K562 (cell line): ENCODE measurements around the gene SCARF2. TPM values are rescaled to one million over a fixed set of nuclear protein-coding genes. Genes with fewer than 3 reads are reported as not detected.

ENCODE experiments used
- ATAC-seq: fragments of 200-7000 bp; cut with Tn5 transposase; 3 replicates; pipeline ENCODE4 v1.9.1; 2020; ENCODE audit warnings: moderate library complexity
- BruUV-seq: library from RNA; stranded (reverse); fragments of 400-500 nt; replicated peaks from 2 replicates; lab custom pipeline; 2021; lab: Mats Ljungman, UMichigan
- CTCF ChIA-PET: fragments of 300-600 bp; formaldehyde crosslinking; extraction: SDS; loops from one replicate; lab custom pipeline; 2021; ENCODE audit warnings: low intra/inter-chr PET ratio; lab: Yijun Ruan, JAX
- POLR2A ChIA-PET: fragments of 300-600, 350-650 bp; sonication (Branson Sonifier 250); formaldehyde crosslinking; extraction: SDS; loops from one replicate; lab custom pipeline; 2021; ENCODE audit warnings: antibody characterized with exemption, inconsistent platforms; lab: Yijun Ruan, JAX
- DNase-seq, 4 experiments: peaks; one replicate each; pipeline versions ENCODE4 v3.0.0 to v3.0.0-alpha.2; 2011 to 2018; ENCODE audit warnings: low spot score in 3 of 4, mixed read lengths in 3 of 4; ENCODE audit errors: extremely low read depth in 1 of 4
- FAIRE-seq: peaks from 2 replicates; lab custom pipeline; 2011; peaks lifted over from hg19 to GRCh38; lab: Jason Lieb, UNC
- H2AFZ ChIP-seq: 2 replicates; pipeline ENCODE4 v1.6.0; 2011; ENCODE audit warnings: low read depth, low read length, control low read depth, inconsistent platforms
- H3K27ac ChIP-seq: fragments of 200-600 bp; 3 replicates; pipeline ENCODE4 v1.8.0; 2011; ENCODE audit warnings: low read depth, mild to moderate bottlenecking, control low read depth, inconsistent platforms, low read length, moderate library complexity, mixed read lengths; ENCODE audit errors: extremely low read depth
- H3K27me3 ChIP-seq, 2 experiments: fragments of 300-600 bp in 1 of 2; 2 replicates in 1 of 2; 3 replicates in 1 of 2; pipeline versions ENCODE4 v1.6.0 to v1.8.0; 2011; ENCODE audit warnings: inconsistent platforms in 2 of 2, low read length in 2 of 2, mild to moderate bottlenecking in 1 of 2, mixed read lengths in 1 of 2, moderate library complexity in 1 of 2; ENCODE audit not compliant: control insufficient read depth in 2 of 2, insufficient read depth in 2 of 2
- H3K36me3 ChIP-seq: fragments of 300-600 bp; 3 replicates; pipeline ENCODE4 v1.8.0; 2011; ENCODE audit warnings: mild to moderate bottlenecking, low read length, inconsistent platforms; ENCODE audit not compliant: control insufficient read depth, insufficient read depth
- H3K4me1 ChIP-seq, 2 experiments: fragments of 200-600 bp in 1 of 2; replicated peaks in 1 of 2; 2 replicates in 1 of 2; 3 replicates in 1 of 2; pipeline versions ENCODE4 v1.5.1 to v1.8.0; 2011; ENCODE audit warnings: inconsistent platforms in 2 of 2, low read length in 2 of 2, mild to moderate bottlenecking in 1 of 2, mixed read lengths in 1 of 2, moderate library complexity in 1 of 2; ENCODE audit not compliant: control insufficient read depth in 2 of 2, insufficient read depth in 2 of 2
- H3K4me2 ChIP-seq: 2 replicates; pipeline ENCODE4 v1.6.1; 2011; ENCODE audit warnings: low read length, control low read depth, inconsistent platforms, mixed read lengths; ENCODE audit not compliant: insufficient read depth
- H3K4me3 ChIP-seq: fragments of 200-600 bp; sonication (generic), shearing (Covaris generic); 2 replicates; pipeline ENCODE4 v1.5.1; 2016; ENCODE audit warnings: control low read depth, inconsistent platforms
- H3K79me2 ChIP-seq: fragments of 200-600 bp; 3 replicates; pipeline ENCODE4 v1.8.0; 2011; ENCODE audit warnings: low read length, inconsistent platforms; ENCODE audit not compliant: control insufficient read depth, insufficient read depth
- H3K9ac ChIP-seq, 2 experiments: 2 replicates each; pipeline versions ENCODE4 v1.6.0 to v1.6.1; 2011; ENCODE audit warnings: low read depth in 2 of 2, low read length in 2 of 2, control low read depth in 1 of 2, inconsistent platforms in 1 of 2, mild to moderate bottlenecking in 1 of 2, mixed read lengths in 1 of 2; ENCODE audit not compliant: insufficient read depth in 1 of 2
- H3K9me1 ChIP-seq: one replicate; pipeline ENCODE4 v1.6.0; 2011; ENCODE audit warnings: inconsistent platforms, mild to moderate bottlenecking, low read length, moderate library complexity; ENCODE audit not compliant: control insufficient read depth, insufficient read depth
- H3K9me3 ChIP-seq: replicated peaks from 2 replicates; pipeline ENCODE4 v1.5.1; 2011; ENCODE audit warnings: low read depth, low read length, inconsistent platforms; ENCODE audit not compliant: control insufficient read depth, insufficient read depth
- H4K20me1 ChIP-seq: replicated peaks from 2 replicates; pipeline ENCODE4 v1.6.1; 2011; ENCODE audit warnings: low read length, inconsistent platforms, mixed read lengths; ENCODE audit not compliant: control insufficient read depth, insufficient read depth
- HDAC6 ChIP-seq: IDR thresholded peaks from 2 replicates; pipeline ENCODE4 v1.6.1; 2012; ENCODE audit warnings: low read depth, mild to moderate bottlenecking, control low read depth, inconsistent platforms, low read length, moderate library complexity
- MYC ChIP-seq, 2 experiments: fragments of 250-450 bp in 1 of 2; sonication (Bioruptor Pico) in 1 of 2; IDR thresholded peaks; 2 replicates each; pipeline versions ENCODE4 v1.5.1 to v1.6.1; 2012 to 2021; ENCODE audit warnings: low read depth in 2 of 2, borderline replicate concordance in 1 of 2, improper control_type of control experiment in 1 of 2, low read length in 1 of 2, mild to moderate bottlenecking in 1 of 2, moderate library complexity in 1 of 2
- NR4A1 ChIP-seq, 2 experiments: fragments of 250-450 bp in 1 of 2; fragments of 450-650 bp in 1 of 2; sonication (Bioruptor Pico) in 1 of 2; IDR thresholded peaks; 2 replicates each; pipeline versions ENCODE4 v1.4.0 to v1.6.1; 2016 to 2020; ENCODE audit warnings: mild to moderate bottlenecking in 2 of 2, missing compliant biosample characterization in 1 of 2, missing genetic modification characterization in 1 of 2, moderate library complexity in 1 of 2
- OTX1 ChIP-seq: fragments of 450-650 bp; formaldehyde crosslinking; IDR thresholded peaks from 2 replicates; pipeline ENCODE4 v1.4.0; 2022; ENCODE audit warnings: mild to moderate bottlenecking
- PCBP1 ChIP-seq: fragments of 200-400 bp; formaldehyde crosslinking; IDR thresholded peaks from 2 replicates; pipeline ENCODE4 v1.6.1; 2018; ENCODE audit warnings: mild to moderate bottlenecking, low read depth, low read length; ENCODE audit not compliant: poor library complexity, severe bottlenecking
- XRCC4 ChIP-seq: IDR thresholded peaks from one replicate; pipeline ENCODE4 v1.6.1; 2011; ENCODE audit not compliant: insufficient read depth, insufficient read length; ENCODE audit errors: extremely low read depth
- WGBS: fragments of 100-300 bp; shearing (Covaris generic); methylation state at CpG from one replicate; pipeline ENCODE4 v1.1.6; 2016; ENCODE audit warnings: low coverage, mixed read lengths; ENCODE audit not compliant: insufficient coverage; ENCODE audit errors: missing lambda C conversion rate; 5-methylcytosine and 5-hydroxymethylcytosine counted together
- in situ Hi-C: fragments of 300-500 bp; cut with MboI; formaldehyde crosslinking; loops from 4 replicates; pipeline ENCODE4 v1.15.0; 2018; ENCODE audit warnings: inconsistent platforms, mixed read lengths
- intact Hi-C: fragments of 100-400 bp; cut with micrococcal nuclease; formaldehyde crosslinking; loops from 2 replicates; pipeline ENCODE4 v1.14.2; 2022
- polyA plus RNA-seq, 8 experiments: library from polyadenylated mRNA; depleted of rRNA in 4 of 8; stranded (reverse) in 5 of 8; unstranded in 3 of 8; fragments of >200 nt; fragmentation: Nextera tagmentation in 2 of 8; fragmentation: Illumina TruSeq in 1 of 8; extraction: Ambion mirVana in 2 of 8; extraction: Trizol in 1 of 8; gene quantifications; 2 replicates each; pipeline versions ENCODE4 v1.2.1 to v1.2.3, GENCODE V29; 2011 to 2014; ENCODE audit warnings: inconsistent platforms in 1 of 8, missing spikeins in 1 of 8
- total RNA-seq, 7 experiments: library from RNA; depleted of rRNA in 6 of 7; stranded (reverse); fragments of >200 nt in 6 of 7; fragmentation: Illumina TruSeq in 2 of 7; extraction: Trizol in 2 of 7; gene quantifications; 2 replicates each; pipeline versions ENCODE4 v1.2.1 to v1.2.3, GENCODE V29; 2011 to 2021; ENCODE audit warnings: low replicate concordance in 1 of 7
- TF ChIP-seq, protein P1 (sequence below): fragments of 250-450 bp; sonication (Bioruptor Pico); IDR thresholded peaks from 2 replicates; pipeline ENCODE4 v1.9.0; 2021; ENCODE audit warnings: mild to moderate bottlenecking, inconsistent platforms
- TF ChIP-seq, protein P2 (sequence below), 3 experiments: fragments of 200-800 bp in 1 of 3; sonication (Bioruptor generic) in 1 of 3; sonication (generic) in 1 of 3; formaldehyde crosslinking in 1 of 3; IDR thresholded peaks; 2 replicates each; pipeline versions ENCODE4 v1.6.1 to v1.8.0; 2016 to 2022; ENCODE audit warnings: mild to moderate bottlenecking in 2 of 3, missing compliant biosample characterization in 2 of 3, missing genetic modification characterization in 2 of 3, missing genetic modification reagents in 1 of 3
- TF ChIP-seq, protein P3 (sequence below), 2 experiments: IDR thresholded peaks in 1 of 2; conservative IDR thresholded peaks in 1 of 2; 2 replicates each; pipeline ENCODE4 v1.6.1; 2016; ENCODE audit warnings: low read depth in 2 of 2, mild to moderate bottlenecking in 1 of 2, missing compliant biosample characterization in 1 of 2, missing genetic modification characterization in 1 of 2, moderate library complexity in 1 of 2
- TF ChIP-seq, protein P4 (sequence below): fragments of 250-450 bp; sonication (Bioruptor Pico); IDR thresholded peaks from 2 replicates; pipeline ENCODE4 v1.4.0; 2020; ENCODE audit warnings: borderline replicate concordance

The SCARF2 gene
- total and polyA plus RNA-seq, 9 of the 15 experiments (the other 6 are each of a cell fraction or from before 2014, with no cell fraction given) = 0.06 to 0.32 (median 0.21) TPM; not detected in 5

DNA sequence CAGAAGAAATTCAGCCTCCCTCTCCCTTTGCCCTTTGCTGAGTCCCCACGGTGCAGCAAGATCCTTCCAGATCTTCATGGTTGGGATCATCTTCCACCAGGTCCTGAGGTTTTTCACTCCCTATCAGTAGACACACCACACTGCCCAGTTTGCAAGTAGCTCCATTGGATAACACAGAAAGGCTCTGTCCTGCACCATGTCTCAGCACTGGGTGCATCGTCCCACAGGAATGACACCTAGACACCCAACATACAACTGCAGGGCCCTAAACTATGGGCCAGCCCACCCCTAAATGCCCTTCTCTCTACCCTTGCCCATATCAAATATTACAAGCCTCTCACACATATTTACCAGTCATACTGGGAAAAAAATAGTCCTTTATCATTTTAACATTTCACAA, 48.6 kb upstream of the SCARF2 start:
- peaks cover 0 to 8% of the 10 kb centered on the region in 2 experiments; a peak in 4 of 5 replicates for H3K4me1 ChIP-seq
- H2AFZ ChIP-seq = no peak overlapping the region
- H3K9me1 ChIP-seq = peaks cover 13% of the 10 kb centered on the region
- H3K4me2 ChIP-seq = no peak overlapping the region
- no peaks in the 10 kb centered on the region for H3K27me3 ChIP-seq
- H3K27ac ChIP-seq = no peak overlapping the region
- intact Hi-C loops (no loop called here), in situ Hi-C loops (no loop called here)
- CTCF ChIA-PET = no interaction called here
- BruUV-seq = no TSS peak
- peaks cover 12% of the 10 kb centered on the region for H3K36me3 ChIP-seq
- FAIRE-seq = no peak
- H3K4me3 ChIP-seq = no peak overlapping the region
- DNase-seq = peak in 2 of 4 experiments; percentile 53 to 55
- no peak overlapping the region for H3K9ac ChIP-seq
- peaks cover 31% of the 10 kb centered on the region for H4K20me1 ChIP-seq
- POLR2A ChIA-PET = interaction anchor here (0.7 to 9.2 kb wide), 6 partner anchors 7 to 87 kb away, joined by 3 to 74 read pairs (median 11); partner anchors contain the start of genes KLHL22 and MED15
- 49% methylated on average over 2 of the region's 2 CpGs for WGBS
- no peaks in the 10 kb centered on the region for H3K9me3 ChIP-seq
- no peak for ATAC-seq
- H3K79me2 ChIP-seq = no peaks in the 10 kb centered on the region
- TF ChIP-seq, protein P1, sequence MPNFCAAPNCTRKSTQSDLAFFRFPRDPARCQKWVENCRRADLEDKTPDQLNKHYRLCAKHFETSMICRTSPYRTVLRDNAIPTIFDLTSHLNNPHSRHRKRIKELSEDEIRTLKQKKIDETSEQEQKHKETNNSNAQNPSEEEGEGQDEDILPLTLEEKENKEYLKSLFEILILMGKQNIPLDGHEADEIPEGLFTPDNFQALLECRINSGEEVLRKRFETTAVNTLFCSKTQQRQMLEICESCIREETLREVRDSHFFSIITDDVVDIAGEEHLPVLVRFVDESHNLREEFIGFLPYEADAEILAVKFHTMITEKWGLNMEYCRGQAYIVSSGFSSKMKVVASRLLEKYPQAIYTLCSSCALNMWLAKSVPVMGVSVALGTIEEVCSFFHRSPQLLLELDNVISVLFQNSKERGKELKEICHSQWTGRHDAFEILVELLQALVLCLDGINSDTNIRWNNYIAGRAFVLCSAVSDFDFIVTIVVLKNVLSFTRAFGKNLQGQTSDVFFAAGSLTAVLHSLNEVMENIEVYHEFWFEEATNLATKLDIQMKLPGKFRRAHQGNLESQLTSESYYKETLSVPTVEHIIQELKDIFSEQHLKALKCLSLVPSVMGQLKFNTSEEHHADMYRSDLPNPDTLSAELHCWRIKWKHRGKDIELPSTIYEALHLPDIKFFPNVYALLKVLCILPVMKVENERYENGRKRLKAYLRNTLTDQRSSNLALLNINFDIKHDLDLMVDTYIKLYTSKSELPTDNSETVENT (CRISPR knock-in tag) = 0 out of 2 replicates have a peak, but pooled peaks have one; percentile 17
- TF ChIP-seq OTX1 (CRISPR knock-in tag) (peak; percentile 80; the same call in 1 of the 2 replicates), PCBP1 (no peak), XRCC4 (no peak), HDAC6 (0 out of 2 replicates have a peak, but pooled peaks have one; percentile 40), NR4A1 (CRISPR knock-in tag; IDR thresholded peaks at IDR 0.05) (0 out of 2 replicates have a peak, but pooled peaks have one; percentile 85), NR4A1 (tag; IDR thresholded peaks at IDR 0.05) (no peak), MYC (IDR thresholded peaks at IDR 0.05; ENCODE audit: low read depth, low read length) (no peak), MYC (CRISPR knock-in tag; IDR thresholded peaks at IDR 0.05; ENCODE audit: borderline replicate concordance, low read depth) (0 out of 2 replicates have a peak, but pooled peaks have one; percentile 30)
- TF ChIP-seq, protein P2, sequence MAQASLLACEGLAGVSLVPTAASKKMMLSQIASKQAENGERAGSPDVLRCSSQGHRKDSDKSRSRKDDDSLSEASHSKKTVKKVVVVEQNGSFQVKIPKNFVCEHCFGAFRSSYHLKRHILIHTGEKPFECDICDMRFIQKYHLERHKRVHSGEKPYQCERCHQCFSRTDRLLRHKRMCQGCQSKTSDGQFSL (CRISPR knock-in tag; IDR thresholded peaks at IDR 0.05) = no peak
- TF ChIP-seq, protein P2 (tag; IDR thresholded peaks at IDR 0.05) = no peak
- TF ChIP-seq, protein P3, sequence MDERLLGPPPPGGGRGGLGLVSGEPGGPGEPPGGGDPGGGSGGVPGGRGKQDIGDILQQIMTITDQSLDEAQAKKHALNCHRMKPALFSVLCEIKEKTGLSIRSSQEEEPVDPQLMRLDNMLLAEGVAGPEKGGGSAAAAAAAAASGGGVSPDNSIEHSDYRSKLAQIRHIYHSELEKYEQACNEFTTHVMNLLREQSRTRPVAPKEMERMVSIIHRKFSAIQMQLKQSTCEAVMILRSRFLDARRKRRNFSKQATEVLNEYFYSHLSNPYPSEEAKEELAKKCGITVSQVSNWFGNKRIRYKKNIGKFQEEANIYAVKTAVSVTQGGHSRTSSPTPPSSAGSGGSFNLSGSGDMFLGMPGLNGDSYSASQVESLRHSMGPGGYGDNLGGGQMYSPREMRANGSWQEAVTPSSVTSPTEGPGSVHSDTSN (CRISPR knock-in tag; IDR thresholded peaks at IDR 0.05; ENCODE audit: low read depth) = 0 out of 2 replicates have a peak, but pooled peaks have one; percentile 27
- TF ChIP-seq, protein P3 (tag; conservative IDR thresholded peaks at IDR 0.05; ENCODE audit: low read depth) = no peak
- TF ChIP-seq, protein P4, sequence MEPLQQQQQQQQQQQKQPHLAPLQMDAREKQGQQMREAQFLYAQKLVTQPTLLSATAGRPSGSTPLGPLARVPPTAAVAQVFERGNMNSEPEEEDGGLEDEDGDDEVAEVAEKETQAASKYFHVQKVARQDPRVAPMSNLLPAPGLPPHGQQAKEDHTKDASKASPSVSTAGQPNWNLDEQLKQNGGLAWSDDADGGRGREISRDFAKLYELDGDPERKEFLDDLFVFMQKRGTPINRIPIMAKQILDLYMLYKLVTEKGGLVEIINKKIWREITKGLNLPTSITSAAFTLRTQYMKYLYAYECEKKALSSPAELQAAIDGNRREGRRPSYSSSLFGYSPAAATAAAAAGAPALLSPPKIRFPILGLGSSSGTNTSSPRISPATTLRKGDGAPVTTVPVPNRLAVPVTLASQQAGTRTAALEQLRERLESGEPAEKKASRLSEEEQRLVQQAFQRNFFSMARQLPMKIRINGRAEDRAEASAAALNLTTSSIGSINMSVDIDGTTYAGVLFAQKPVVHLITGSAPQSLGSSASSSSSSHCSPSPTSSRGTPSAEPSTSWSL = 0 out of 2 replicates have a peak, but pooled peaks have one; percentile 40
